GM23338 (cell line): ENCODE measurements around the gene SERF2.

Experiments used
- CTCF ChIP-seq, 2 experiments: fragments of 200-600 bp in 1 of 2; sonication (generic) in 1 of 2; conservative IDR thresholded peaks; 2 replicates each; pipeline versions ENCODE4 v1.5.1 to v1.6.1; 2016 to 2017; ENCODE audit warnings: antibody characterized with exemption in 2 of 2, low read depth in 2 of 2, mild to moderate bottlenecking in 2 of 2, moderate library complexity in 1 of 2
- JUNB ChIP-seq: IDR thresholded peaks from one replicate; pipeline ENCODE4 v1.6.1; 2016; ENCODE audit warnings: antibody characterized with exemption; ENCODE audit not compliant: unreplicated experiment
- REST ChIP-seq: IDR thresholded peaks from one replicate; pipeline ENCODE4 v1.6.1; 2018; ENCODE audit warnings: antibody characterized with exemption; ENCODE audit not compliant: unreplicated experiment
- TF ChIP-seq, protein P1 (sequence below): fragments of 250-450 bp; sonication (Bioruptor Pico); IDR thresholded peaks from 2 replicates; pipeline ENCODE4 v1.5.0; 2020; ENCODE audit warnings: mild to moderate bottlenecking, moderate library complexity

DNA sequence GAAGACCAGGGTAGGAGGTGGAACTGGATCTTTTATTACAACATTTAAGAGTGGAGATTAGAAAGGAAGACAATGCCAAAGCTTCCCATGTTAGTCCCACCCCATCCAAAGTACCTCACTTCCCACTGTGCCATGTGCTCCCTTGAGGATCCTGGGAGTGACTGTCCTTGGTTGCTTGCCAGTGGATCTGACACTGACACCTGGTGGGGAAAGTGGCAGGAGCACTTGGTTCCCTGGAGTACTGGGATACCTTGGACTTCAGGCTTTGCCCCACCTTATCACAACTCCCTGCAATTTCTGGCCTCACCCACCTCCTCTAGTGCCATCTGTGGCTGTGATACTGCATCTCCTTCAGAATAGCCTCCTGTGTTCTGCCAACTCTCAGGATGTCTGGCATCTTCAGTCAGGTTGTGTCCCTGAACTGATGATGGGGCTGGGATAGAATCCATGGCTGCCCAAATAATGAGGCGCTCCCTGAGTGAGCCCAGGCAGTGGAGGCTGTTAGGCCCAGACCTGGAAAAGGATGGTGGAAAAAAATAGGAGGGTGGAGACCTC is 16.6 kb upstream of the SERF2 start:
- TF ChIP-seq, protein P1, sequence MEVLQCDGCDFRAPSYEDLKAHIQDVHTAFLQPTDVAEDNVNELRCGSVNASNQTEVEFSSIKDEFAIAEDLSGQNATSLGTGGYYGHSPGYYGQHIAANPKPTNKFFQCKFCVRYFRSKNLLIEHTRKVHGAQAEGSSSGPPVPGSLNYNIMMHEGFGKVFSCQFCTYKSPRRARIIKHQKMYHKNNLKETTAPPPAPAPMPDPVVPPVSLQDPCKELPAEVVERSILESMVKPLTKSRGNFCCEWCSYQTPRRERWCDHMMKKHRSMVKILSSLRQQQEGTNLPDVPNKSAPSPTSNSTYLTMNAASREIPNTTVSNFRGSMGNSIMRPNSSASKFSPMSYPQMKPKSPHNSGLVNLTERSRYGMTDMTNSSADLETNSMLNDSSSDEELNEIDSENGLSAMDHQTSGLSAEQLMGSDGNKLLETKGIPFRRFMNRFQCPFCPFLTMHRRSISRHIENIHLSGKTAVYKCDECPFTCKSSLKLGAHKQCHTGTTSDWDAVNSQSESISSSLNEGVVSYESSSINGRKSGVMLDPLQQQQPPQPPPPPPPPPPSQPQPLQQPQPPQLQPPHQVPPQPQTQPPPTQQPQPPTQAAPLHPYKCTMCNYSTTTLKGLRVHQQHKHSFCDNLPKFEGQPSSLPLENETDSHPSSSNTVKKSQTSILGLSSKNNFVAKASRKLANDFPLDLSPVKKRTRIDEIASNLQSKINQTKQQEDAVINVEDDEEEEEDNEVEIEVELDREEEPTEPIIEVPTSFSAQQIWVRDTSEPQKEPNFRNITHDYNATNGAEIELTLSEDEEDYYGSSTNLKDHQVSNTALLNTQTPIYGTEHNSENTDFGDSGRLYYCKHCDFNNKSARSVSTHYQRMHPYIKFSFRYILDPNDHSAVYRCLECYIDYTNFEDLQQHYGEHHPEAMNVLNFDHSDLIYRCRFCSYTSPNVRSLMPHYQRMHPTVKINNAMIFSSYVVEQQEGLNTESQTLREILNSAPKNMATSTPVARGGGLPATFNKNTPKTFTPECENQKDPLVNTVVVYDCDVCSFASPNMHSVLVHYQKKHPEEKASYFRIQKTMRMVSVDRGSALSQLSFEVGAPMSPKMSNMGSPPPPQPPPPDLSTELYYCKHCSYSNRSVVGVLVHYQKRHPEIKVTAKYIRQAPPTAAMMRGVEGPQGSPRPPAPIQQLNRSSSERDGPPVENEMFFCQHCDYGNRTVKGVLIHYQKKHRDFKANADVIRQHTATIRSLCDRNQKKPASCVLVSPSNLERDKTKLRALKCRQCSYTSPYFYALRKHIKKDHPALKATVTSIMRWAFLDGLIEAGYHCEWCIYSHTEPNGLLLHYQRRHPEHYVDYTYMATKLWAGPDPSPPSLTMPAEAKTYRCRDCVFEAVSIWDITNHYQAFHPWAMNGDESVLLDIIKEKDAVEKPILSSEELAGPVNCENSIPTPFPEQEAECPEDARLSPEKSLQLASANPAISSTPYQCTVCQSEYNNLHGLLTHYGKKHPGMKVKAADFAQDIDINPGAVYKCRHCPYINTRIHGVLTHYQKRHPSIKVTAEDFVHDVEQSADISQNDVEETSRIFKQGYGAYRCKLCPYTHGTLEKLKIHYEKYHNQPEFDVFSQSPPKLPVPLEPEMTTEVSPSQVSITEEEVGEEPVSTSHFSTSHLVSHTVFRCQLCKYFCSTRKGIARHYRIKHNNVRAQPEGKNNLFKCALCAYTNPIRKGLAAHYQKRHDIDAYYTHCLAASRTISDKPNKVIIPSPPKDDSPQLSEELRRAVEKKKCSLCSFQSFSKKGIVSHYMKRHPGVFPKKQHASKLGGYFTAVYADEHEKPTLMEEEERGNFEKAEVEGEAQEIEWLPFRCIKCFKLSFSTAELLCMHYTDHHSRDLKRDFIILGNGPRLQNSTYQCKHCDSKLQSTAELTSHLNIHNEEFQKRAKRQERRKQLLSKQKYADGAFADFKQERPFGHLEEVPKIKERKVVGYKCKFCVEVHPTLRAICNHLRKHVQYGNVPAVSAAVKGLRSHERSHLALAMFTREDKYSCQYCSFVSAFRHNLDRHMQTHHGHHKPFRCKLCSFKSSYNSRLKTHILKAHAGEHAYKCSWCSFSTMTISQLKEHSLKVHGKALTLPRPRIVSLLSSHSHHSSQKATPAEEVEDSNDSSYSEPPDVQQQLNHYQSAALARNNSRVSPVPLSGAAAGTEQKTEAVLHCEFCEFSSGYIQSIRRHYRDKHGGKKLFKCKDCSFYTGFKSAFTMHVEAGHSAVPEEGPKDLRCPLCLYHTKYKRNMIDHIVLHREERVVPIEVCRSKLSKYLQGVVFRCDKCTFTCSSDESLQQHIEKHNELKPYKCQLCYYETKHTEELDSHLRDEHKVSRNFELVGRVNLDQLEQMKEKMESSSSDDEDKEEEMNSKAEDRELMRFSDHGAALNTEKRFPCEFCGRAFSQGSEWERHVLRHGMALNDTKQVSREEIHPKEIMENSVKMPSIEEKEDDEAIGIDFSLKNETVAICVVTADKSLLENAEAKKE (CRISPR knock-in tag) = no peak
- TF ChIP-seq REST (no peak), CTCF (conservative IDR thresholded peaks at IDR 0.05; ENCODE audit: low read depth in 2 of 2) (peak; percentile 50 to 70), JUNB (no peak)
